IPS-NIHi7 (cell line): ENCODE measurements around the gene NAP1L1.

Experiments used
- DNase-seq: peaks from one replicate; pipeline ENCODE4 v3.0.0; 2012; ENCODE audit warnings: mixed read lengths; ENCODE audit errors: extremely low spot score

Gene NAP1L1

DNA sequence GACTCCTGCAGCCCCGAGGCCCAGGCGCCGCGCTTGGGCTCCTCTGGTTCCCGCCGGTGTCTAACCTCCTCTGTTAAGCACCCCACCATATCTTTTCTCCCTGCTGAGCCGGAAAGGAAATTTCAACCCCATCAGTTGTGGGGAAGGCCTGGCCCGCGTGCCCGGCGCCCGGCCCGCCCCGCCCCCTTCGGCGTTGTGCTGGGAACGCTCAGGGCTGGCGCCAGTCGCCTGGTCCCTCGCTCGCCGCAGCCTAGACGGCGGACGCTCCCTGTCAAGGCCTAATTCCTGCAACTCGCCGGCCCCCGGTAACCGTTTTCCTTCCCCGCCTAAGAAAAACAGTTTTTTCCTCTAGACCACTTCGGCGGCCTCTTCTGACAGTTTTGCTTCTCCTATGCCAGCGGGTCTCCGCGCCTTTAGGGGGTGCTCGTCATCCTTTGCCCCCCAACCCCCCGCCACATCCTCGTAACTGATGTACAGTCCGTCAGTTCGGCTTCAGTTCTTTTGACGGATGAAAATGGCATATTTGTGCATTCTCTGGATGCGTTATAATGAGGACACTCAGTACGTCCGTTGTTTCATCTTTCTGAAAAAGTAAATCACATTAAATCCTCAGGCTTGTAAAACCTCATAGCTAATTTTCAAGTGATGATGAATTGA lies 506 bp upstream of the NAP1L1 start:
- peak; percentile 82 for DNase-seq

DNA sequence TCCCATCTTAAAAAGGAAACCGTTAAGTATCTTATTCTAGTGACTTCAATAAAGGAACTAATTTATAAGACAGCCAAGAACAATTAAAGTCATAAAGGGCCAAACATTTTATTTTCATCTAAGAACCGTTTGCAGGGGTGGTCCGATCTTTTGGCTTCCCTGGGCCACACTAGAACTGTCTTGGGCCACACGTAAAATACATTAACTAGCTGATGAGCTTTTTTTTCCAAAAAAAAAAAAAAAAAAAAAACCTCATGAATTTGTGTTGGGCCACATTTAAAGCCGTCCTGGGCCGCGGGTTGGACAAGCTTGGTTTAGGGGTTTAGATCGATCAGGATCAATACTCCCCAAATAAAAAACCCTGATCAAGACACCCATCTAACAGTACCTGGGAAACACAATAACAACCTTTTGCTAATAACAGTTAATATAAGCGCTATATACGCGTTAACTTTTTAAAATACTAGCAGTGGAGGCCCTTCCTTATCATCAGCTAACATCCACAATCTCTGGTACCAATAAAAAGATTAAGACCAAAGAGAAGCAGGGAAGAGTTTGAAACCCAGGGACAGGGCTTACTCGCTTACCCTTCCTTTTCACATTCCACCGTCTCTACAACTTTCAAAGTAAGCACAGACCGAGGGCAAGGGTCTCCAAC lies 1.1 kb downstream of the NAP1L1 start:
- no peak for DNase-seq

DNA sequence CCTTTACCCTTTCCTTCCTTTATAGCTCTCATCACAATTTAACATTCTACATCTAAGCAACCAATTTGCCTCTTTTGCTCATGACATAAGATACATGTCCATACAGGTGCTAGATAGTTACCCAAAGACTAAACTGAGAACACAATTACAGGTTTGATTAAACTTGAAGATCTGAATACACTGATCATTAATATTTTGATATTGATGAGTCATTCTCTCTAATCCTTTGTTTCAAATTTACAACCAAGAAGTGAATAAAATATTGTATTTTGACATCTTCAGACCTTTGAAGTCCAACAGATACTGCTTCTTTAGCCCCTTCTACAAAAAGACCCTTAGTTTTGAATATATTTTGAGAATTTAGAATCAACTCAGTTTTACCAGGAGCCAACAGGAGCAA lies 2.6 kb downstream of the NAP1L1 start:
- DNase-seq, result no peak

DNA sequence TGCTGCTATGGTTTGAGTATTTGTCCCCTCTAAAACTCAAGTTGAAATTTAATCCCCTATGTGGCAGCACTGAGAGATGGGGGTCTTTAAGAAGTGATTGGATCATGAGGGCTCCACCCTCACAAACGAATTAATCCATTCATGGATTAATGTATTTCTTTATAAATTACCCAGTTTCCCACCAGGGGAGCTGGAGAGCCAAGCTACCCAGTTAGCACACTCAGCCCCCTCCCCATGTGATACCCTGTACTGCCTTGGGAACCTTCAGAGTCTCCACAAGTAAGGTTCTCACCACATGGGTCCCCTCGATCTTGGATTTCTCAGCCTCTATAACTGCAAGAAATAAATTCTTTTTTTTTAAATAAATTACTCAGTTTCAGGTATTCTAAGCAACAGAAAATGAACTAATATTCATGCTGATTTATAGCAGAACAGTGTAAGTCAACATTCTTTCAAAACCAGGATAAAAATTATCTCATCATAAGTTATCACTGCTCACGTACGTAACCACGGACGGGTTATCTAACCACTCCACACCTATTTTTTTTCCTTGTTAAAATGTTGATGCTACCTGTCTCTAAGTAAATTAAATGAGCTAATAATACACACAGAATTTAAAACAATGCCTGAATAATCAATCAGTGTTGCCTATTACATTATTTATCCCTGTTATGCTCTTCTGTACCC lies 3.6 kb downstream of the NAP1L1 start:
- peak; percentile 18 for DNase-seq

DNA sequence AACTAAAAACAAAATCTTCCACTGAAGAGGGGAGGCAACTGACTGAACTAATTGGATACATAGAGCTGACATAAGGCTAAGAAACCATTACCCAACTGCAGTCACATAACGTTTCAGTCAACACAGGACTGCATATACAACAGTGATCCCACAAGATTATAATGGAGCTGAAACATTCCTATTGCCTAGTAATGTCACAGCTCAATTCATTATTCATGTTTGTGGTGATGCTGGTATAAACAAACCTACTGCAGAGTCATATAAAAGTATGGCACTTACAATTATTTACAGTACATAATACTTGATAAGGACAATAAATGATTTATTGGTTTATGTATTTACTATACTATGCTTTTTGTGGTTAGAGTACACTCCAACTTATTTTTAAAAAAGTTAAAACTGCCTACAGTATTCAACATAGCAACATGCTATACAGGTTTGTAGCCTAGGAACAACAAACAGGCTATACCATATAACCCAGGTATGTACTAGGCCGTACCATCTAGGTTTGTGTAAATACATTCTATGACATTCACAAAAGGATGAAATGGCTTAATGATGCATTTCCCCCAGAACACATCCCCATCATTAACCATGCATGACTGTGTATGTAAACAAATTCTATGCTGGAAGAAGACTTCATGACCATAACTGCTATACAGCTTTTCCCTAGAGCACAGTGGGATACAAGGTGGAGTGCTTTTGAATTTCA lies 4.3 kb downstream of the NAP1L1 start:
- DNase-seq, result no peak

DNA sequence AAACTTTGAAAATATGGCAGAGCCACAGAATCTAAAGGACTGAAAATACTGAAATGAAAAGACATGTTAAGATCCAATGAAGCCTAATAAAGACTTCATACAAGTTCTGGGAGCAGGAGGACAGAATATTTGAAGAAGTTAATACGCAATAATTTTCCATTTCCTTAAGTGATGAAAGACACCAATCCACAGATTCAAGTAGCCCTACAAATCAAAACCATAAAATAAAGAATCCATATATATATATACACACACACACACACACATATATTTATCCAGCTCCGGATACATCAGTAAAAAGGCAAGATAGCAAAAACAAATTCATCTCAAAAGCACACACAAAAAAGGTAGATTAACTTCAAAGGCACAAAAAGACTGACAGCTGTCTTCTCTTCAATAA lies 5.7 kb downstream of the NAP1L1 start:
- no peak for DNase-seq

DNA sequence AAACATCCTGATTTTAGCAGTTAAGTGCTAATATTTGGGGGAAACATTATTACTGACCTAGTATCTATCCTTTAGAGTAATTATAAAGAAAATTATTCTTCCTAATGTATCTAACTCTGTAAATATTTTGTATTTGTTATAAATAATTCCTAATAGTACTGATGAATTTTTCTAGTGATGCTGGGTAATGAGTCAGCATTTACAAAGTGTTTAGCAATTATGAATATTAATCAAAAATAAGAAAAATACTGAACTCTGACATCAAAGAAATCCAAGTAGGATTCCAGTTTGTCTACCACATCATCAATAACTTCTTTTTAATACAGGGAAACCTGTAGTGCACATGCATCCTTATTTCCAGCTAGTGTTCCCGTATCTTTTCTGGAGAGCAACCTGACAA lies 9.0 kb downstream of the NAP1L1 start:
- no peak for DNase-seq

DNA sequence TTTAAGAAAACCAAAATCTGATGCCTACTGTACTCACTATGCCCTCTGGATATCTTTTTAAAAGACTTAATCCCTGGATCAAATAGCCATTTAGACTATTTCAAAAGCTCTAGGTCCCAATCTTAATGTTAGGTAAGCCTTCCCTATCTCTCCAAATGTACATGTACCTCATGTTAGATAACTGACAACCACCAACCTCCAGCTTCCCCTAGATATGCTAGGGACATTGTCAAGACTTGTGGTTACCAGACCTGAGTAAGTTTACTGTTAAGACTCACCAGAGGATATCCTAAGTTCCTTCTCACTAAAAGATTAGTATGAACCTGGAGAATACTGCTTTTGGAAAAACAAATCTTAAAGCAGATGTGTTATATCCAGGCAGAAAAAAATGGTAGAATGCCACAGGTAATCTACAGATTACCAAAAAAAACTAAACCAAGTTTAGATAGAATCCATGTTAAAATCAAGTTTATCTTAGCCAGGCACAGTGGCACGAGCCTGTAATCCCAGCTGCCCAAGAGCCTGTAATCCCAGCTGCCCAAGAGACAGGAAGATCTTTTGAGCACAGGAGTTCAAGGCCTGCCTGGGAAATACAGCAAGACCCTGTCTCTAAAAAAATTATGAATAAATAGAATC lies 9.7 kb downstream of the NAP1L1 start:
- no peak for DNase-seq

DNA sequence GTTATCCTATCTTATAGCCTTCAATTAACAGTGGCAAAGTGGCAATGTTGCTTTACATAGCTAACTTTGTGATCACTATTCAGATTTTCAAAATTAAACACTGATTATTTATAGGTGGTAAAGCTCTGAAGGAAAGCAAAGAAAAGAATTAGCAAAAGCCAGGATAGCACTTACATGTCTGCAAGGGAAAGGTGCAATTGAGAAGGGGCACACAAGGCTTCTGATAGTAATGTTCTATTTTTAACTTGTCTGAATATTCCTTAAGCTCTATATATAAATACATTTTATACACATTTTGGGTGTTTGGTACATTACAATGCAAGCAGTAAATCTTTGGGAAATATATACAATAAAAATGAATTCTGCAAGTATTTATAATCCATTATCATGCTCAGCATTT lies 10.9 kb downstream of the NAP1L1 start:
- no peak for DNase-seq

DNA sequence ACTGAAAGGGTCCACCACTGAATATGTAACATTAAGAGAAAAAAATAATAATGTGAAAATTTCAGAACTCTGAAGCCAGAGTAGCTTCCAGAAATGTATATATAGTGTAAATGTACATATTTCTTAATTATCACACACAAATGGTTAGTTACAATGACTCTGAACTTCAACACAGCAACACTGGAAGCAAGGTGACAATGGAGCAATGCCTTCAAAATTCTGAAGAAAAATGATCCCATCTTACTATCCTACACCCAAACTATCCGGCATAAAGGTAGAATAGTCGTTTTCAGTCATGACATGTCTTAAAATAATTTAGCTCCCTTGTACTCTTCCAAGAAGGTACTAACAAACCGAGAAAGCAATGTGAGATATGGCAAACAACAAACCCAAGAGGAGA lies 11.9 kb downstream of the NAP1L1 start:
- no peak for DNase-seq

DNA sequence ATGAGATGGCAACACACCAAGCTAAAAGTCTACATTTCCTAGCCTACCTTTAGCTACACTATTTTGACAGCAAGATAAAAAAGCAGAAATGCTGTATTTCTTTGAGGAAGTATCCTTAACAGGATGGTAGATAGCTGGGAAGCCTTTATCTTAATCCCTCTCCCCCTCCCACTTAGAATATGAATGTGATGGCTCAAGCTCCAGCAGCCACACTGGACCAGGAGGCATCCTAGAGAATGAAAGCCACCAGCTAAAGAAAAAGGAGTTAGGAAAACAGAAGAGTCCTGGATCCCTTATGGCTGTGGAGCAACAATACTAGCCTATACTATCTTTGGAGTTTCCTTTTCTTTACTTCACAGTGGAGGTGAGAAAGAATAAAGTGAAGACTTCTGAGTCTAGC lies 15.1 kb downstream of the NAP1L1 start:
- DNase-seq, result peak; percentile 8

DNA sequence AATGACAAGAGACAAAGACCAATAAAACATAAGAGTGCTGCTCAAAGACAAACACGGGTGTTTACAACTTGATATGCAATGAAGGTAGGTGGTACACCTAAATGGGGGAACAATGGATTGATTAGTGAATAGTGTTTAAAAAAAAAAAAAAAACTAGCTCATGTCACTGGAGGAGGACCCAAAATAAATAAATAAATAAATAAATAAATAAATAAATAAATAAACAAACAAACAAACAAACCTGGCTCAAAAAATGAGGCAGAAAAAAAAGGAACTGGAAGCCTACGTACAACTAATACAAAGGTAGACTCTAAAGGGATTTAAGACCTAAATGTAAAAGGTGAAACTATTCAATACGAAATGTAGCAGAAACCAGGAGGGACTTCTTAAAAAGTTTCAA lies 18.6 kb downstream of the NAP1L1 start:
- no peak for DNase-seq

DNA sequence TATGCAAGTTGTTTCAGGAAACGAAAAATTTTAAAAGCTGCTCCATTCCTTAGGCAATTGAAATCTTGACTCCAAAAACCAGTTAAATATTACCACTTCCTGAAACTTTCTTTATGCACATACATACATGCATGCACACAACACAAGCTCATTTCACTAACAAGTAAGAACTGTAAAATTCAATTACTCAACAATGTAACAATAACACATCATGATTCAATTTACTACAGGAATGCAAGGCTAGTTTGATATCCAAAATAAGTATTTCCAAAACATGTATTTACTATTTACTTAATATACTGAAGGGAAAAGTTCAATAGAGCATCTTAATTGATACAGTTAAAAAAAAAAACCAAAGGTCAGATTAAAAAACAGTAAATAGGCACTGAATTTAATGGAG lies 19.6 kb downstream of the NAP1L1 start:
- no peak for DNase-seq

DNA sequence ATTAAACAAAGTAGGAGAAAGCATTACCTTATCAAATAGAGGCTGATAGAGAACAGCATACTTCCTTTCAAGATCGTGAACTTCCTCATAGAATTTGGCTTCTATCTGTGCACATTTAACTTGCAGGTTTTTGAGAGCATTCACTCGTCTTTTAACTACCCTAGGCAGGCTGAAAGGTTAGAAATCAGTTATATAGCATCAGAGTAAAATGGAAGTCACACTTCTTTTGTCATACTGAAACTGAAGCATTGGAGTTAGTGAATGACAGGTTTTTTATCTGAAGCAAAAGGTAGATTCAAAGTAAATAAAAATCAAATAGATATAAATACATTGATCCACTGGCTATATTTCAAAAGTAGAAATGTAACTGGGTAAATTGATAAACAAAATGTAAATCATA lies 24.4 kb downstream of the NAP1L1 start:
- no peak for DNase-seq

DNA sequence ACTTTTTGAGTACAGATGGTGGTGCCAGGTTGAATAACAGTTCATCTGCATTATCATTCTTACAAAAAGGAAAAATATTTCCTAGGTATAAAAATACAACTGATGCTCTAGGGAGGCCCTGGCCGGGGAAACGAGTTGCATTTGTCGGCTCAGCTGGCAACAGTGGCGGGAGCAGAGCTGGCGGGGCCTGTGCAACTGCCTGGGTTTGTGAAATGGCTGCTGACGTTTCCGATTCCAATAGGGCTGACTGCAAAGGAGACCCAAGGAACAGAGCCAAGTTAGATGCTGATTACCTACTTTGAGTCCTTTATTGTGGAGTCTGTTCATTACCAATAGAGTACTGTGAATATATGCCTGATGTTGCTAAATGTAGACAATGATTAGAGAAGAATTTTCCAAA lies 27.2 kb downstream of the NAP1L1 start:
- no peak for DNase-seq

DNA sequence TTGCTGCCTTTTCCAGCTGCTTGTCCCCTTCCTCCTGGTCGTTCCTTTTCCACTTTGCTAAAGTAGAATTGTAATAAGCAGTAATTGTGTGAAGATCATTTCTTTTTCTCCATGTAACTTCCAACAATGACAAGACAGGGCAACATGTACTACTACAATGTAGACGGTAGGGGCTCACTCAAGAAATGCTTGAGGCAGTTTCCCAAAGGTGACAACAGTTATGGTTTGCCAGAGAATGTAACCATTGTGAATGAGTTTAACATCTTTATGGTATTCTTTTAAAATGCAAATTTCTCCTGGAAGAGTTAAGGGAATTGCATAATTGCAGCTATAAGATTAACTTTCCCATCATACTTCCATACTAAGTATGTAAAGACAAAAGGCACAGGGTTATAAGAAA lies 29.1 kb downstream of the NAP1L1 start:
- peak; percentile 20 for DNase-seq

DNA sequence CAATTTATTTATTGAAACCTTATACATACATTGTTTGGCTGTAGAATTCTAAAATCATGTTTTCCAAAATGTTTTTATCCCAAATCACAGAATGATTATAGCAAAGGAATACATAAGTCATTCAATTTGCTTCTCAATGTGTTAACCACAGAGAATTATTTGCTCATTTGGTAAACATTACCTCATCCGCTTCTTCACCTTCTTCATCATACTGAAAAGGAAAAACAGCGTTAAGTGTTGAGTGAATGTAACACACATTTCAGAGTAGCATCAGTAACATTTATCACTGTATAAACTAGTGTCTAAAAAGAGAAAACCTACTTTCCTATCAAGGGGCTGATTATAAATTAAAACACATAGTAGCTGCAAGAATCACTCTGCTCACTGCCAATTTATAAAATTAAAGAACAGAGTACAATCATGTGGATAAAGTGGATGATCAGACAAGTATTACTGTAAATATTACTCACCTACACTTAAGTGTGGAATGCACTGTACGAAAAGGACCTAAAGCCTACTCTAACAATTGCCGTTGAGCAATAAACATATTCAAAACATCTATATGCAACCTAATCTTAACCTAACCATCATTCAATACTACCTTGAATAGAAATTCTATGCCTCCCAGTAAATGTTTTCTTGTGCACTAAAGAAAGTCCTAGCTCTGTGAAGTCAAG lies 34.8 kb downstream of the NAP1L1 start:
- DNase-seq, result no peak

DNA sequence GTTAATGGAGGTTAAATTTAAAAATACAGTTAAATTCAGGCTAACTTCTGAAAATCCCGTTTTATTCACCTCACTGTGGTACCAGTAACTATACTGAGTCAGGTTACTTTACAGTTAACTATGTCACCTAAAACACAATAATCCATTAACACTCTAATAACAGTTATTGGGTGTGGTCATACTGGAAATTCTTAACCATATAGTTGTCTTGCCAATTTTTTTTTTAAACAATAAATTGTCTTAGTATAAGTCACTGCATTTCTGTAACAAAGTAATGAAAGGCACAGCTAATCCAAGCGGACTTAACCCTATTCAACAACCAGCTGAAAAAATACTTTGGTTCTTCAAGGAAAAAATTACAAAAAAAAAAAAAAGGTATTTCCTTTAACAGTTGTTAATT lies 36.7 kb downstream of the NAP1L1 start:
- no peak for DNase-seq

DNA sequence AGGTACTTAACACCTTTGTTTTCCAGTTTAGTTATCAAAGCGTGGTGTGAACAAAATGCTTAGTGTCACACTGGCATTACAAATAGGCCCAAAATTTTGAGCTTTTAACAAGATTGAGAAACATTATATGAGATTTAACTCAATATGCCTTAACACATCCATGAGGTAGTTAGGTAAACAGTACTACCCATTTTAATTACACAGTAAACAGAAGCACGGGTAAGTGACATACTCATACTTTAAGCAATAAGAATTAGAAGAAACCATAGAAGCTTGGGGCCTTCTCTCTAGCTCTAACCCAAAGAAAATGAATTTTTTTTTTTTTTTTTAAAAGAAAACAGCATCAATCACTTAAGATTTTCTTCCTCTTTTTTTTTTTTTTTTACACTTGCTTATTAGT lies 37.4 kb downstream of the NAP1L1 start:
- no peak for DNase-seq

DNA sequence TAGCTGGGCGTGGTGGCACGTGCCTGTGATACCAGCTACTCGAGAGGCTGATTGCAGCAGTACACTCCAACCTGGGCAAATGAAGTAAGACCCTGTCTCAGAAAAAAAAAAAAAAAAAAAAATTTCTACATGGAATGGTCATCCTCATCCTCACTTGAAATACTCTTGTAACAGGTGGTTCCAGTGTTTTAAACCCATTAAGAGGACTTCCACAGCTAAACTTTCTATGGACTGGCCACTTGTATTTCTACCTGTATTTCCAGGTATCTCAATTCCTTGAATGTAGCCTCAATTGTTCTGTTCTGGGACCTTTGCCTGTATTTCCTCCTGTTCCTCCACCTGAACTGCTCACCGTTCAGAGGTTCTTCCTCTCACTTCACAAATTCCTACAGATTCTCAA lies 41.1 kb downstream of the NAP1L1 start:
- no peak for DNase-seq

DNA sequence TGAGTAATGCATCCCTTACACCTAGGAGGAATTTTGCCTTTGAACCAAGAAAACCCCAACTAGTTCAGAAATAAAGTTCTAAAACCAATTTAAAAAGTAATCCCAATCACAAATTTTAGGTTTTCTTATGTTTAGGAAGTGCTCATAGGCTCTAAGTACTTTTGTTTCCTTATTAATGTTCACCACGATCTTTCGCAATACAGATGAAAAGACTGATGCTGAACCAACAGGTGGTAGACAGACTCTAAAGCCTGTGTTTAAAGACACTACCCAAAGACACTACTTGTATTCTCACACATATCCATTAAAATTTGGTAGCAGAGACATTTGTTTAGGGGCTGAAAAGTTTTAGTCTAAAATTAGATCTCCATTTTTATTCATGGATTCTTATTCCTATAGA lies 42.3 kb downstream of the NAP1L1 start:
- no peak for DNase-seq

DNA sequence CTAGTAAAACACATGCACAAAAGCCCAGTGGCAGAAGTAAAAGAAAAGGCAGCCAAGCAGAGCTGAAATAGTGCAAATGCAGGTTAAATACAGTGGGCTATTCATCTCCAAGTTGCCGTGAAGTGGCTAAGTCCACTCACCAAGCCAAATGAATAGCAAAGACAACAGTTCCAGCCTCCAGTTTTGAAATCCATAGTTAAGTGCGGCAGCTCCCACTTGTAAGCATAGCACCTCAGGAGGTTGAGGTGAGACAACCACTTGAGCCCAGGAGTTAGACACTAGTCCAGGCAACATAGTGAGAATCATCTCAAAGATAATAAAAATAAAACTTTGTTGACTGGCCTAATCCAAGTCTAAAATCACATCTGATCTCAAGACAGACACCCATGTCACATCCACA lies 43.1 kb downstream of the NAP1L1 start:
- no peak for DNase-seq
